ENCODE data around the gene PFKFB2.

The PFKFB2 gene

GRCh38 chr1:207072233-207072632 lies 19.2 kb downstream of the PFKFB2 start:
- TF ChIP-seq CTCF (IDR thresholded peaks at IDR 0.05) = no peak

- TF ChIP-seq CTCF (IDR thresholded peaks at IDR 0.05) = no peak
Measured at GRCh38 chr1:207073906-207074820, 21.1 kb downstream of the PFKFB2 start.

DNA sequence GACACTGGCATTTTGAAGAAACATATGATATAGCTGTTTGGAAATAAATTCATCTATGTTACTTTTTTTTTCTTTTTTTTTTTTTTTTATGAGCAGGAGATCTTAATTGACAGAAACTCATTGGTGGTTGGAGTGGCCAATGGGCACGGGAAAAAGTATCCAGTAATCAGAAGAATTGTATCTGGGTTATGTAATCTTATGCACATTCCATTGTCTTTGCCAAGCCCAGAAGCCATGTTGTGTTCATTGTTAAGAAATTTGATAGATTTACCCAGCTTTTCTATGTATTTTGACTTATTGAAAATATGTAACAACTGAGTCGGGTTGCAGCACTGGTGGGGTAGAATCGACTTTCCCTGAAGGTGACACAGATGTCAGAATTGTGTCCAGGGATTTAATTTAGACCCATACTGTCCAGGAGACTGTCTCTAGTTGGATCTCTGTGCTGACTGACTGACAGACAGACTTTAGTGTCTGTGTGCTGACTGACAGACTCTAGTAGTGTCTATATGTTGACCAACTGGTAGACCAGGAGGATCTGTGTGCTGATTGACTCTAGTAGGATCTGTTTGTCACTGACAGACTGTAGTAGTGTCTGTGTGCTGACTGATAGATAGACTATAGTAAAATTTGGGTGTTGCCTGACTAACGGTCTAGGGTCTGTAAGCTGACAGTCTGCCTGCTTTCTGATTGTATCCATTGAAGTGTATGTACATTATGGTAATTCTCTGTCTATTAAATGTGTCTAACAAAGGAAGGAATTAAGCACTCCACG lies 23.3 kb downstream of the PFKFB2 start:
- no peak for TF ChIP-seq CTCF (IDR thresholded peaks at IDR 0.05)

DNA sequence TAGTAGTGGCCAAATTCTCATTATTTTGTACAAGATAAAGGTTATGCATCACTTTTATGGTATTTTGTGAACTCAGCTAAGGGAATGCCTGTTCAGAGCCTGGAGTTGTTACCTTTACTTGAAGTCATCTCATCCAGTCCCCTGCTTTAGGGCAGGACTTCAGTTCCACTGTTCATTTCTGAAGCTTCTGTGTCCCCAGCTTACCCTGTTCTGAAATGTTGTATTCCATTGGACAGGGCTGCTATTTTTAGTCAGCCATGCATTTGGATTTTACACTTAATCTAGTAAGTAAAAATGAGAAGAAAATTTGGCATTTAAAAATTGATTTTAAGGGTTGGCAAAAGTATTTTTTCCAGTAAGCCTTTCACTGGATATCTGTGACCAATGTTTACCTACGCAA lies 23.9 kb downstream of the PFKFB2 start:
- no peak for TF ChIP-seq CTCF (IDR thresholded peaks at IDR 0.05)

DNA sequence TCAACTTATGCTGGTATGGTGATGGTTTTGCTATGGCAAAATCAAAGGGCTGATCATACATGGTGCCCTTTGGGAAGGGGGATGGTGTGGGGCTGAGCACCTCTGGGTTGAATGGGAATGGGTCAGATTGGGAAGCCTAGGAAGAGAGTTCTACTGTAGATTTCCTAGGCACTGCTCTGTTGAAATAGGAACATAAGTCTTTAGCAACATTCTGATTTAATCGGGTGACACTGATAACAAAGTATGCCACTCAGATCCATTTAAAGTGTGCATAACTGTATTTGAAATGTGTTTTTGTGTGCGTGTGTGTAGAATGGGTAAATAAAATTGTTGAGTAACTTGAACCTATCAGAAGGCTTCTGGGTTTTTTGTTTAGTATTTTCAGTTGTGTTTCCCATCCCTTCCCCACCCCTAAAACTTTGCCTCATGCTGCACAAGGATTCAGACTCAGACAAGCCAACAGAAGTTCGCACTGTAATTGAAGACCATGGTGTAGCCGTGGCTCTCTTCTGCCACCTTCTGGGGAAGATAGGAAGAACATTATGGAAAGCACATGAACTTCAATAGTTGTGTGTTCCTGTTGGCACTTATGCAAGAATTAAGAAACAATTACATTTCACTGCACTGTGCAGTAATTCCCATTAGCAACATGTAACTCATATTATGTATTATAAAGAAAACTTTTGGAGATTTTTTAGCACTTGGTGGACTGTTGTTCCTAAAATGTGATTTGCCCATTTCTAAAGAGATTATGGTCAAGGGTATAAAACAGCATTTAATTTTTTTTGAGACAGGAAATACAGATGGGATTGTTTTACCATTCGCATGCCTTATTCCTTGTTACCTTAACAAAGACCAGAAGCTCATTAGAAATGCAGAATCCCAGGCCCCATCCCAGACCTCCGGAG lies 24.6 kb downstream of the PFKFB2 start:
- TF ChIP-seq CTCF (IDR thresholded peaks at IDR 0.05) = peak; percentile 91

DNA sequence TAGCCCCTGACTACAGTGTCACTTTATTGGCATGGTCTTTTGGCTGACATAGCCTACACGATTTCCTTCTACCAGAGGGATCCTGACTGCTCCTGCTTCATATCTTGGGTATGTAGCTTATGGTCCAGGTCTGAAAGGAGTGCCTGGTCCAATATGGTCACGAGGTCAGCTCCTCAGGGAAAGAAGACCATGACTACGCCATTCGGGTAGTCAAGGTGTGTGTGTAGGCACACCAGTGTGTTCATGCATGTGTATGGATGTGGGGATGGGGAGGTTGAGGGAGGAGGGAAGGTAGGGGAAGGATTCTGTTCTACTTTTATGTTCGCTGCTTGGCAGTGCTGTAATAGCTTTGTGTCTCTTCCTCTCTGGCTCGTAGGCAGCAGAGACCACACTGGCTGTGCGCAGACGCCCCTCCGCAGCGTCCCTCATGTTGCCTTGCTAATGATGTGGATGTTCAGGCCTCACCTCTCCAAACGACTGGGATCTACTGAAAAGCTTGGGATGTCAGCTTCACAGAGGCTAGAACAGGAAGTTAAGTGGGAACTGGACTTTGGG lies 25.6 kb downstream of the PFKFB2 start:
- no peak for TF ChIP-seq CTCF (IDR thresholded peaks at IDR 0.05)

Measured in LNCAP (cell line).